ENCODE data around the gene PRDM16. TPM values are rescaled to one million over a fixed set of nuclear protein-coding genes. Genes with fewer than 3 reads are reported as not detected.

PRDM16 gene
- polyA plus RNA-seq, 2 of the 4 experiments (the other 2 are of a cell fraction), result 0.03 to 0.35 TPM

- CTCF ChIA-PET, result no interaction called here
- H3K4me1 ChIP-seq, result no peaks in the 10 kb centered on the region
Measured at GRCh38 chr1:3042481-3042880, 26.5 kb upstream of the PRDM16 start.

DNA sequence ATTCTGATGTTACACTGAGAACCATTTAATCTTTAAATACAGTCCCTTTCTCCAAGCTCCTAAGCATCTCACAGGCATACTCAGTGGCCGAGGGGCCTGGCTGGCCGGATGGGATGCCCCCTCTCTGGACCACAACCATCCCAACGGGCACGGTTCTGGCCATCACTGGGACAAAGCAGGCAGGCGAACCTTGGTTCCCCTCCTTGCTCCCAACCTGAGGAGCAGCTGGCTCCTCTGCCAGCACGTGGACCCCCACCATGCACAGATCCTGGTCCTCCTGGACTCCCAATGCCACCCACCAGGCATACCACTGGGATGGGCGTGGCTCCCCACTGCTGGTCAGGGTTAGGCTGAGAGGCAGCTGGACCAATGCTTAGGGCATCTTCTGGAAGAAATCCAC lies 19.8 kb upstream of the PRDM16 start:
- DNase-seq (ENCODE audit: low read depth in 1 of 2, low spot score in 1 of 2), result no peak
- WGBS (ENCODE audit: missing lambda C conversion rate), result 0% methylated on average over 1 of the region's 7 CpGs
- Histone ChIP-seq H3K4me1 (no peaks in the 10 kb centered on the region), H3K9me3 (no peaks in the 10 kb centered on the region), H3K27ac (no peak overlapping the region), H3K4me2 (no peak overlapping the region), H3K4me3 (no peak overlapping the region)
- no peak for TF ChIP-seq CTCF (IDR thresholded peaks at IDR 0.05)
- TF ChIP-seq NPAS2 (CRISPR knock-in tag; IDR thresholded peaks at IDR 0.05; ENCODE audit: borderline replicate concordance), result no peak
- TF ChIP-seq EHMT2 (IDR thresholded peaks at IDR 0.05; ENCODE audit: low read depth), result no peak
- TF ChIP-seq, protein P1, sequence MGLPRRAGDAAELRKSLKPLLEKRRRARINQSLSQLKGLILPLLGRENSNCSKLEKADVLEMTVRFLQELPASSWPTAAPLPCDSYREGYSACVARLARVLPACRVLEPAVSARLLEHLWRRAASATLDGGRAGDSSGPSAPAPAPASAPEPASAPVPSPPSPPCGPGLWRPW (IDR thresholded peaks at IDR 0.05), result no peak
- TF ChIP-seq RARB (CRISPR knock-in tag; IDR thresholded peaks at IDR 0.05), result no peak
- TF ChIP-seq ESRRA (IDR thresholded peaks at IDR 0.05; ENCODE audit: borderline replicate concordance, low read length), result no peak
- no peak for TF ChIP-seq JUN (IDR thresholded peaks at IDR 0.05)
- no peak for TF ChIP-seq CBX8 (IDR thresholded peaks at IDR 0.05)
- TF ChIP-seq POLR2A (IDR thresholded peaks at IDR 0.05; ENCODE audit: low read length), result no peak
- no peak for TF ChIP-seq TFCP2L1 (CRISPR knock-in tag; IDR thresholded peaks at IDR 0.05)
- TF ChIP-seq TP53 (CRISPR knock-in tag; IDR thresholded peaks at IDR 0.05), result no peak
- TF ChIP-seq ELK1 (IDR thresholded peaks at IDR 0.05; ENCODE audit: low read depth, low read length), result no peak
- CTCF ChIA-PET, result no interaction called here
- POLR2A ChIA-PET, result no interaction called here
- no peak for FAIRE-seq
- ATAC-seq, result no peak

More at GRCh38 chr1:3042481-3042880, 26.5 kb upstream of the PRDM16 start:
- POLR2A ChIA-PET, result no interaction called here
- Histone ChIP-seq H3K4me2 (no peak overlapping the region), H3K9me3 (no peaks in the 10 kb centered on the region), H3K27ac (no peak overlapping the region), H3K4me3 (no peak overlapping the region)
- no peak for DNase-seq (ENCODE audit: low read depth in 1 of 2, low spot score in 1 of 2)
- TF ChIP-seq KDM1A (IDR thresholded peaks at IDR 0.05; ENCODE audit: low read depth), result no peak
- TF ChIP-seq FOSB (CRISPR knock-in tag; IDR thresholded peaks at IDR 0.05), result no peak
- TF ChIP-seq TP53 (CRISPR knock-in tag; IDR thresholded peaks at IDR 0.05), result no peak
- no peak for TF ChIP-seq POLR2A (IDR thresholded peaks at IDR 0.05; ENCODE audit: low read length)
- TF ChIP-seq, protein P2, sequence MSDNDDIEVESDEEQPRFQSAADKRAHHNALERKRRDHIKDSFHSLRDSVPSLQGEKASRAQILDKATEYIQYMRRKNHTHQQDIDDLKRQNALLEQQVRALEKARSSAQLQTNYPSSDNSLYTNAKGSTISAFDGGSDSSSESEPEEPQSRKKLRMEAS (IDR thresholded peaks at IDR 0.05), result no peak
- TF ChIP-seq JUN (IDR thresholded peaks at IDR 0.05), result no peak
- no peak for TF ChIP-seq FOSL2 (IDR thresholded peaks at IDR 0.05)
- no peak for TF ChIP-seq FOSL2 (CRISPR knock-in tag; IDR thresholded peaks at IDR 0.05)
- TF ChIP-seq RCOR1 (IDR thresholded peaks at IDR 0.05; ENCODE audit: low read depth, low read length), result no peak
- no peak for TF ChIP-seq FOXS1 (CRISPR knock-in tag; IDR thresholded peaks at IDR 0.05)
- TF ChIP-seq, protein P3, sequence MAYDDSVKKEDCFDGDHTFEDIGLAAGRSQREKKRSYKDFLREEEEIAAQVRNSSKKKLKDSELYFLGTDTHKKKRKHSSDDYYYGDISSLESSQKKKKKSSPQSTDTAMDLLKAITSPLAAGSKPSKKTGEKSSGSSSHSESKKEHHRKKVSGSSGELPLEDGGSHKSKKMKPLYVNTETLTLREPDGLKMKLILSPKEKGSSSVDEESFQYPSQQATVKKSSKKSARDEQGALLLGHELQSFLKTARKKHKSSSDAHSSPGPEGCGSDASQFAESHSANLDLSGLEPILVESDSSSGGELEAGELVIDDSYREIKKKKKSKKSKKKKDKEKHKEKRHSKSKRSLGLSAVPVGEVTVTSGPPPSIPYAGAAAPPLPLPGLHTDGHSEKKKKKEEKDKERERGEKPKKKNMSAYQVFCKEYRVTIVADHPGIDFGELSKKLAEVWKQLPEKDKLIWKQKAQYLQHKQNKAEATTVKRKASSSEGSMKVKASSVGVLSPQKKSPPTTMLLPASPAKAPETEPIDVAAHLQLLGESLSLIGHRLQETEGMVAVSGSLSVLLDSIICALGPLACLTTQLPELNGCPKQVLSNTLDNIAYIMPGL (CRISPR knock-in tag; IDR thresholded peaks at IDR 0.05; ENCODE audit: borderline replicate concordance), result no peak
- no peak for TF ChIP-seq KDM5A (IDR thresholded peaks at IDR 0.05)
- TF ChIP-seq MAZ (IDR thresholded peaks at IDR 0.05; ENCODE audit: borderline replicate concordance, low read depth, low read length), result no peak
- TF ChIP-seq RARB (CRISPR knock-in tag; IDR thresholded peaks at IDR 0.05), result no peak
- TF ChIP-seq USF2 (IDR thresholded peaks at IDR 0.05), result no peak
- TF ChIP-seq ZNF302 (CRISPR knock-in tag; IDR thresholded peaks at IDR 0.05), result no peak
- no peak for TF ChIP-seq PBX3 (IDR thresholded peaks at IDR 0.05)
- WGBS (ENCODE audit: missing lambda C conversion rate), result 68% methylated on average over 9 of the region's 9 CpGs
- ATAC-seq, result no peak
- no peak for FAIRE-seq

Data from A549 (cell line).